Measurements from ENCODE around the gene NCKAP5. TPM values are rescaled to one million over a fixed set of nuclear protein-coding genes. Genes with fewer than 3 reads are reported as not detected.

The NCKAP5 gene
- total and polyA plus RNA-seq, 2 of the 13 experiments (the other 11 are each of a cell fraction or from before 2014, with no cell fraction given): 0.01 TPM; not detected in 1

DNA sequence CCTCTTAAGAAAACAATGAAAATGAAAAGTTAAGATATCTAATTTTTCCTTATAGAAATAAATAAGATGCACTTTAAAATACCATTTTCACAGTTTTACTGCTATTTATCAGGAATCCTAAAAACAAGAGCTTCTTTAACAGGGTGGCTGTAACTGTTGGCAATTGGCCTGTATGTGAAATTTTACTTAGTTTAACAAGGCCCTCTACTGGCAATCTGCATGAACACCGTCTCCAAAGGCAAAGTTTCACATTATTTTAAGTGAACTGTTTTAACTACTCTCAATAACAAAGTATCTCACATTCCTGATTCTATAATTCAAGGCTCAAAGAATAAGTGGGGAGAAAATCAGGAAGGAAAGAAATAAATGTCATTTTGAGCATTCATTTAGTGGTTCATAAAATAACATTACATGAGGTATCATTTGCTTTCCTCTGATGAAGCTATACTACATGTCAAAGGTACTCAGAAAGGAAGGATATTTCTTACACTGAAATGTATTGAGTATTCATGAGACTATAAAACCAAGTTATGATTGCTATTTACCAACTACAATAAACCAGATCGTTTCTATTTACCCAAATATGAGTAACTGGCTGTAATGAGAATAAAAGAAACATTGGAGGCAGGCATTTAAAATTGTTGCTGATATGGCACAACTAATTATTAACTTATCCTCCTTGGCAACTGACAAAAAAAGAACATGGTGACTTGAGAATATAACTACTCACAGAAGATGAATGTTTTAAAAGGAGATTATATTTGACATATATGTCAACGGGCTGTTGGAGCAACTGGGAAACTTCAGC is 7.0 kb downstream of the NCKAP5 start (continued):
- TF ChIP-seq, protein P1, sequence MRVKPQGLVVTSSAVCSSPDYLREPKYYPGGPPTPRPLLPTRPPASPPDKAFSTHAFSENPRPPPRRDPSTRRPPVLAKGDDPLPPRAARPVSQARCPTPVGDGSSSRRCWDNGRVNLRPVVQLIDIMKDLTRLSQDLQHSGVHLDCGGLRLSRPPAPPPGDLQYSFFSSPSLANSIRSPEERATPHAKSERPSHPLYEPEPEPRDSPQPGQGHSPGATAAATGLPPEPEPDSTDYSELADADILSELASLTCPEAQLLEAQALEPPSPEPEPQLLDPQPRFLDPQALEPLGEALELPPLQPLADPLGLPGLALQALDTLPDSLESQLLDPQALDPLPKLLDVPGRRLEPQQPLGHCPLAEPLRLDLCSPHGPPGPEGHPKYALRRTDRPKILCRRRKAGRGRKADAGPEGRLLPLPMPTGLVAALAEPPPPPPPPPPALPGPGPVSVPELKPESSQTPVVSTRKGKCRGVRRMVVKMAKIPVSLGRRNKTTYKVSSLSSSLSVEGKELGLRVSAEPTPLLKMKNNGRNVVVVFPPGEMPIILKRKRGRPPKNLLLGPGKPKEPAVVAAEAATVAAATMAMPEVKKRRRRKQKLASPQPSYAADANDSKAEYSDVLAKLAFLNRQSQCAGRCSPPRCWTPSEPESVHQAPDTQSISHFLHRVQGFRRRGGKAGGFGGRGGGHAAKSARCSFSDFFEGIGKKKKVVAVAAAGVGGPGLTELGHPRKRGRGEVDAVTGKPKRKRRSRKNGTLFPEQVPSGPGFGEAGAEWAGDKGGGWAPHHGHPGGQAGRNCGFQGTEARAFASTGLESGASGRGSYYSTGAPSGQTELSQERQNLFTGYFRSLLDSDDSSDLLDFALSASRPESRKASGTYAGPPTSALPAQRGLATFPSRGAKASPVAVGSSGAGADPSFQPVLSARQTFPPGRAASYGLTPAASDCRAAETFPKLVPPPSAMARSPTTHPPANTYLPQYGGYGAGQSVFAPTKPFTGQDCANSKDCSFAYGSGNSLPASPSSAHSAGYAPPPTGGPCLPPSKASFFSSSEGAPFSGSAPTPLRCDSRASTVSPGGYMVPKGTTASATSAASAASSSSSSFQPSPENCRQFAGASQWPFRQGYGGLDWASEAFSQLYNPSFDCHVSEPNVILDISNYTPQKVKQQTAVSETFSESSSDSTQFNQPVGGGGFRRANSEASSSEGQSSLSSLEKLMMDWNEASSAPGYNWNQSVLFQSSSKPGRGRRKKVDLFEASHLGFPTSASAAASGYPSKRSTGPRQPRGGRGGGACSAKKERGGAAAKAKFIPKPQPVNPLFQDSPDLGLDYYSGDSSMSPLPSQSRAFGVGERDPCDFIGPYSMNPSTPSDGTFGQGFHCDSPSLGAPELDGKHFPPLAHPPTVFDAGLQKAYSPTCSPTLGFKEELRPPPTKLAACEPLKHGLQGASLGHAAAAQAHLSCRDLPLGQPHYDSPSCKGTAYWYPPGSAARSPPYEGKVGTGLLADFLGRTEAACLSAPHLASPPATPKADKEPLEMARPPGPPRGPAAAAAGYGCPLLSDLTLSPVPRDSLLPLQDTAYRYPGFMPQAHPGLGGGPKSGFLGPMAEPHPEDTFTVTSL (CRISPR knock-in tag; IDR thresholded peaks at IDR 0.05; ENCODE audit: borderline replicate concordance): no peak
- TF ChIP-seq, protein P2, sequence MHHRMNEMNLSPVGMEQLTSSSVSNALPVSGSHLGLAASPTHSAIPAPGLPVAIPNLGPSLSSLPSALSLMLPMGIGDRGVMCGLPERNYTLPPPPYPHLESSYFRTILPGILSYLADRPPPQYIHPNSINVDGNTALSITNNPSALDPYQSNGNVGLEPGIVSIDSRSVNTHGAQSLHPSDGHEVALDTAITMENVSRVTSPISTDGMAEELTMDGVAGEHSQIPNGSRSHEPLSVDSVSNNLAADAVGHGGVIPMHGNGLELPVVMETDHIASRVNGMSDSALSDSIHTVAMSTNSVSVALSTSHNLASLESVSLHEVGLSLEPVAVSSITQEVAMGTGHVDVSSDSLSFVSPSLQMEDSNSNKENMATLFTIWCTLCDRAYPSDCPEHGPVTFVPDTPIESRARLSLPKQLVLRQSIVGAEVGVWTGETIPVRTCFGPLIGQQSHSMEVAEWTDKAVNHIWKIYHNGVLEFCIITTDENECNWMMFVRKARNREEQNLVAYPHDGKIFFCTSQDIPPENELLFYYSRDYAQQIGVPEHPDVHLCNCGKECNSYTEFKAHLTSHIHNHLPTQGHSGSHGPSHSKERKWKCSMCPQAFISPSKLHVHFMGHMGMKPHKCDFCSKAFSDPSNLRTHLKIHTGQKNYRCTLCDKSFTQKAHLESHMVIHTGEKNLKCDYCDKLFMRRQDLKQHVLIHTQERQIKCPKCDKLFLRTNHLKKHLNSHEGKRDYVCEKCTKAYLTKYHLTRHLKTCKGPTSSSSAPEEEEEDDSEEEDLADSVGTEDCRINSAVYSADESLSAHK (CRISPR knock-in tag; IDR thresholded peaks at IDR 0.05; ENCODE audit: borderline replicate concordance): no peak
- no peak for TF ChIP-seq RELA (CRISPR knock-in tag; IDR thresholded peaks at IDR 0.05)
- TF ChIP-seq STAG1 (CRISPR knock-in tag; IDR thresholded peaks at IDR 0.05): peak; percentile 65
- TF ChIP-seq, protein P3, sequence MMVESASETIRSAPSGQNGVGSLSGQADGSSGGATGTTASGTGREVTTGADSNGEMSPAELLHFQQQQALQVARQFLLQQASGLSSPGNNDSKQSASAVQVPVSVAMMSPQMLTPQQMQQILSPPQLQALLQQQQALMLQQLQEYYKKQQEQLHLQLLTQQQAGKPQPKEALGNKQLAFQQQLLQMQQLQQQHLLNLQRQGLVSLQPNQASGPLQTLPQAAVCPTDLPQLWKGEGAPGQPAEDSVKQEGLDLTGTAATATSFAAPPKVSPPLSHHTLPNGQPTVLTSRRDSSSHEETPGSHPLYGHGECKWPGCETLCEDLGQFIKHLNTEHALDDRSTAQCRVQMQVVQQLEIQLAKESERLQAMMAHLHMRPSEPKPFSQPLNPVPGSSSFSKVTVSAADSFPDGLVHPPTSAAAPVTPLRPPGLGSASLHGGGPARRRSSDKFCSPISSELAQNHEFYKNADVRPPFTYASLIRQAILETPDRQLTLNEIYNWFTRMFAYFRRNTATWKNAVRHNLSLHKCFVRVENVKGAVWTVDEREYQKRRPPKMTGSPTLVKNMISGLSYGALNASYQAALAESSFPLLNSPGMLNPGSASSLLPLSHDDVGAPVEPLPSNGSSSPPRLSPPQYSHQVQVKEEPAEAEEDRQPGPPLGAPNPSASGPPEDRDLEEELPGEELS (CRISPR knock-in tag; IDR thresholded peaks at IDR 0.05): no peak
- no peak for TF ChIP-seq SNAI1 (CRISPR knock-in tag; IDR thresholded peaks at IDR 0.05; ENCODE audit: borderline replicate concordance)
- TF ChIP-seq, protein P4, sequence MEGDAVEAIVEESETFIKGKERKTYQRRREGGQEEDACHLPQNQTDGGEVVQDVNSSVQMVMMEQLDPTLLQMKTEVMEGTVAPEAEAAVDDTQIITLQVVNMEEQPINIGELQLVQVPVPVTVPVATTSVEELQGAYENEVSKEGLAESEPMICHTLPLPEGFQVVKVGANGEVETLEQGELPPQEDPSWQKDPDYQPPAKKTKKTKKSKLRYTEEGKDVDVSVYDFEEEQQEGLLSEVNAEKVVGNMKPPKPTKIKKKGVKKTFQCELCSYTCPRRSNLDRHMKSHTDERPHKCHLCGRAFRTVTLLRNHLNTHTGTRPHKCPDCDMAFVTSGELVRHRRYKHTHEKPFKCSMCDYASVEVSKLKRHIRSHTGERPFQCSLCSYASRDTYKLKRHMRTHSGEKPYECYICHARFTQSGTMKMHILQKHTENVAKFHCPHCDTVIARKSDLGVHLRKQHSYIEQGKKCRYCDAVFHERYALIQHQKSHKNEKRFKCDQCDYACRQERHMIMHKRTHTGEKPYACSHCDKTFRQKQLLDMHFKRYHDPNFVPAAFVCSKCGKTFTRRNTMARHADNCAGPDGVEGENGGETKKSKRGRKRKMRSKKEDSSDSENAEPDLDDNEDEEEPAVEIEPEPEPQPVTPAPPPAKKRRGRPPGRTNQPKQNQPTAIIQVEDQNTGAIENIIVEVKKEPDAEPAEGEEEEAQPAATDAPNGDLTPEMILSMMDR (CRISPR knock-in tag; IDR thresholded peaks at IDR 0.05): peak; percentile 66
- TF ChIP-seq TEAD3 (CRISPR knock-in tag; optimal IDR thresholded peaks at IDR 0.05; ENCODE audit: borderline replicate concordance): no peak

All from HepG2 (cell line).